WTC11 (cell line): ENCODE data around the gene ZFP92.

Experiments
- CTCF ChIP-seq: fragments of 200-600 bp; IDR thresholded peaks from 2 replicates; pipeline ENCODE4 v1.8.0; 2022; ENCODE audit warnings: antibody characterized with exemption
- HMGA2 ChIP-seq: fragments of 250-450 bp; sonication (Bioruptor Pico); IDR thresholded peaks from 2 replicates; pipeline ENCODE4 v1.4.0; 2021; ENCODE audit warnings: mild to moderate bottlenecking, moderate library complexity
- MAX ChIP-seq: sonication (generic); formaldehyde crosslinking; IDR thresholded peaks from 2 replicates; pipeline ENCODE4 v1.8.0; 2022; ENCODE audit warnings: mild to moderate bottlenecking, missing genetic modification reagents
- NFYB ChIP-seq: sonication (generic); formaldehyde crosslinking; conservative IDR thresholded peaks from 2 replicates; pipeline ENCODE4 v1.8.0; 2022; ENCODE audit warnings: low read depth, missing genetic modification reagents
- SMAD3 ChIP-seq: sonication (generic); formaldehyde crosslinking; IDR thresholded peaks from 2 replicates; pipeline ENCODE4 v1.8.0; 2022; ENCODE audit warnings: missing genetic modification reagents, mild to moderate bottlenecking, borderline replicate concordance
- ZNF121 ChIP-seq: sonication (generic); formaldehyde crosslinking; IDR thresholded peaks from 2 replicates; pipeline ENCODE4 v1.8.0; 2023; ENCODE audit warnings: missing genetic modification reagents
- ZNF416 ChIP-seq: fragments of 250-450 bp; sonication (Bioruptor Pico); IDR thresholded peaks from 2 replicates; pipeline ENCODE4 v1.9.0; 2021; ENCODE audit warnings: mild to moderate bottlenecking, inconsistent platforms
- TF ChIP-seq, protein P1 (sequence below): sonication (generic); formaldehyde crosslinking; IDR thresholded peaks from 2 replicates; pipeline ENCODE4 v1.8.1; 2022; ENCODE audit warnings: low read depth, missing genetic modification reagents, borderline replicate concordance

- TF ChIP-seq HMGA2 (CRISPR knock-in tag) (no peak), CTCF (no peak), SMAD3 (no peak), ZNF416 (CRISPR knock-in tag) (no peak), MAX (CRISPR knock-in tag) (no peak), NFYB (CRISPR knock-in tag) (no peak), ZNF121 (CRISPR knock-in tag) (no peak)
- TF ChIP-seq, protein P1, sequence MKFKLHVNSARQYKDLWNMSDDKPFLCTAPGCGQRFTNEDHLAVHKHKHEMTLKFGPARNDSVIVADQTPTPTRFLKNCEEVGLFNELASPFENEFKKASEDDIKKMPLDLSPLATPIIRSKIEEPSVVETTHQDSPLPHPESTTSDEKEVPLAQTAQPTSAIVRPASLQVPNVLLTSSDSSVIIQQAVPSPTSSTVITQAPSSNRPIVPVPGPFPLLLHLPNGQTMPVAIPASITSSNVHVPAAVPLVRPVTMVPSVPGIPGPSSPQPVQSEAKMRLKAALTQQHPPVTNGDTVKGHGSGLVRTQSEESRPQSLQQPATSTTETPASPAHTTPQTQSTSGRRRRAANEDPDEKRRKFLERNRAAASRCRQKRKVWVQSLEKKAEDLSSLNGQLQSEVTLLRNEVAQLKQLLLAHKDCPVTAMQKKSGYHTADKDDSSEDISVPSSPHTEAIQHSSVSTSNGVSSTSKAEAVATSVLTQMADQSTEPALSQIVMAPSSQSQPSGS, result no peak
These were observed 12.9 kb upstream of the ZFP92 start for GRCh38 chrX:153398275-153398960.
